Stimulated activated CD8-positive, alpha-beta memory T cell treated with anti-CD3 and anti-CD28 coated beads, Interleukin-4, amount 100 ng/mL, for 24 hours (primary cell): ENCODE measurements around the gene GNA14.
"Not testable (repeated sequence)": the region's sequence is repeated elsewhere in the genome, so short reads cannot be mapped to it uniquely, and the experiment has no call there.

ENCODE experiments used
- DNase-seq: peaks from one replicate; pipeline ENCODE4 v3.0.0-alpha.2; 2020; ENCODE audit warnings: low read depth

GNA14 gene

GRCh38 chr9:77449240-77450084 is 198.7 kb downstream of the GNA14 start:
- DNase-seq: no peak

GRCh38 chr9:77447646-77448045 is 200.5 kb downstream of the GNA14 start:
- no peak for DNase-seq

- no peak for DNase-seq
Observed at GRCh38 chr9:77442436-77442835, 205.7 kb downstream of the GNA14 start.

DNA sequence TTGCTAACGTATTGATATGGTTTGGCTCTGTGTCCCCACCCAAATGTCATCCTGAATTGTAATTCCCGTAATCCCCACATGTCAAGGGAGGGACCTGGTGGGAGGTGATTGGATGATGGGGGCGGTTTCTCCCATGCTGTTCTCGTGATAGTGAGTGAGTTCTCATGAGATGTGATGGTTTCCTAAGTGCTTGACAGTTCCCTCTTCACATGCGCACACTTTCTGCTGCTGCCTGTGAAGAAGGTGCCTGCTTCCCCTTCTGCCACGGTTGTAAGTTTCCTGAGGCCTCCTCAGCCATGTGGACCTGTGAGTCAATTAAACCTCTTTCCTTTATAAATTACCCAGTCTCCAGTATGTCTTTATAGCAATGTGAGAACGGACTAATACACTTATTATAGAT is 207.0 kb downstream of the GNA14 start:
- DNase-seq: not testable (repeated sequence)

- DNase-seq: no peak
Observed at GRCh38 chr9:77440057-77440456, 208.1 kb downstream of the GNA14 start.

DNA sequence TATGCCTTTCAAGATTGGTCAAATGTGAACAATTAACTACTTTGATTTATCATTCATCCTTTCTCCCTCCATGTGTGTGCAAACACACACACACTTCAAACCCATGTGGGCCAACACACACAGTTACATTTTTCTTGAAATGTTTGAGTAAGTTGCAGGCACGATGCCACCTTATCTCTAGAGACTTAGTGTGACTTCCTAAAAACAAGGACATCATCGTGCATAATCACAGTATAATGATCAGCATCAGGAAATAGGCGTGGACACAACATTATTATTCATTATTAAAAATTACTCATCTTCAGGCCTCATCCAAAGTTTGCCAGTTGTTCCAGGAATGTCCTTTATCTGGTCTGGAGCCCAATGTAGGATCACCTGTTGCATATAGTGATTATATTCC is 209.5 kb downstream of the GNA14 start:
- no peak for DNase-seq

DNA sequence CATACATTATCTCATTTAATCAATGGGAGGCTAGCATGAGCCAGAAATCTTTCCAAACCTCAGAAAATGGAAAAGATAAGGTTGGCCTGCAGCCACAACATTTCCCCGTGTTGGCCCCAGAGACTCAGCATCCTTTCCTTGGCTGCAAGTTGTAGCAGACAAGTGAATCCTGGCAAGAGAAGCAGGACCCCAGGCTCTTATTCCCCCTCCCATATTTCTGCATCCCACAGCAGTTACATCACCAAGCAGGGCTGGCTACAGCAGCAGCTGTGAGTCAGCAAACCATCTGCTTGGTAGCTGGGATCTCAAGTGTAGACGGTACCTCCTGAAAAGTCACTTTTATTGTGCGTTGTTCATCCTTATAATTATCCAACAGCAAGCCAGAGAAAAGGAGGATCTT is 212.4 kb downstream of the GNA14 start:
- no peak for DNase-seq

DNA sequence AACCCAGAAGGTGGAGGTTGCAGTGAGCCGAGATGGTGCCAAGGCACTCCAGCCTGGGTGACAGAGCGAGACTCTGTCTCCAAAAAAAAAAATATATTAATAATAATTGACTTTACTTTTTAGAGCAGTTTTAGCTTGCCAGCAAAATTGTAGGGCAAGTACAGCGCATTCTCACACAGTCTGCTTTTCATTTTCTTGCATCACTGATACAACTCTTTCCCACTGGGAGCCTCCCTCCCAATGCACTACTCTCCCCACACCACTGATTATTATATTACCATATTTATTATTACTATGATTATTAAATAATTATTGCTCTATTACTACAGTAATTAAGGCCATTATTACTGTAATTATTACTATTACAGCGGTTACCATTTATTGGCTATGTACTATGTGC is 212.8 kb downstream of the GNA14 start:
- DNase-seq: no peak

DNA sequence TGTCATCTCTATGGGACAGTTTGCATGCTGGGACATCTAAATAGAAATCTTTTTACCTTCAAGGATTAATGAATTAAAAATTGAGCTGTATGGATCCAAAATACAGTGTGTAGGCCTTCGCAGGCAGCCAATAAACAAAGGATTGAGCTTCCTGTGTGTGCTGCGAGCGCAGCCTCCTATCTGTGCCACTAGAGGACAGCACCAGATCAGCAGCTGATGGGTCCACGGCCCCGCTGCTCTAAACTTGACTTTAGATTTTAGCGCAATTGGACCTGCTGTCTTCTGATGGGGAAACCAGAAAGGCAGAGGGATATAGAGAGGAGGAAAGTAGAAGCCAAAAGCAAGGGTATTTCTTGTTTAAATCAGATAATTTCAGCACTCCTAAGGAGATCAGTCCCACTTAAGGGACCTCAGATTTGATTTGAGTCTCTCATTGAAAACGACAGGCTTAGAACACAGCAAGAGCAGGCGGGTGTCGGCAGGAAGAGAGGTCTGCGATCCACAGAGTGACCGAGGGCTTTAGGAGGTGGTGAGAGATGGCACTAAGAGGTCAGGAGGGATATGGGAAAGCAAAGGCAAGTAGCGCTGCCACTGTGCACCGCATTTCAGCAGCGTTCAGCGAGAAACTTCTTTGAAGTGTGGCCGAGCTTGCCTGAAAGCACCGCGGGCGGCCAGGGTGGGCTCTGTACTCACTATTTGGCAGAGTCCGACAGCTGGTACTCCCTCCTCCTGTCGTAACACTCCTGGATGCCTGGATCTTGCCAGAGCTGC is 214.3 kb downstream of the GNA14 start:
- no peak for DNase-seq

DNA sequence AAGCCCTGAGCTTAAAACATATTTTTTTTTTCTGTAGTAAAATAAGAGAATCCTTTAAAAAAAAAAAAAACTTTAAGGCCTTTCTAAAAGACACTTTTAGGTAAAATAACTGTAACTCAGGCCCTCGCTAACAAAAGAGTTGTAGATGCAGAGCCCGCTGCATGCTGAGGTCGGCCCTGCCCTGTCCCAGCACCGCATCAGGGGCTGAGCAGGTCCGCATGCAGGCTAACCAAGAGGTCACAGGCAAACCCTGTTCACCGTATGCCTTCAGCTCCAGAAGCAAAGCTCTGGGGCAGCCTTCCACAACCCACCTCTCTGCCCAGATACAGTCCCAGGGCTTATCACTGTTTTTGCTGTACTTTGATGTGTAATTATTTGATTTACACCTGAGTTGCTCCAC is 216.1 kb downstream of the GNA14 start:
- no peak for DNase-seq

- no peak for DNase-seq
Observed at GRCh38 chr9:77429928-77430327, 218.2 kb downstream of the GNA14 start.

- DNase-seq: no peak
Observed at GRCh38 chr9:77427256-77427927, 220.7 kb downstream of the GNA14 start.

DNA sequence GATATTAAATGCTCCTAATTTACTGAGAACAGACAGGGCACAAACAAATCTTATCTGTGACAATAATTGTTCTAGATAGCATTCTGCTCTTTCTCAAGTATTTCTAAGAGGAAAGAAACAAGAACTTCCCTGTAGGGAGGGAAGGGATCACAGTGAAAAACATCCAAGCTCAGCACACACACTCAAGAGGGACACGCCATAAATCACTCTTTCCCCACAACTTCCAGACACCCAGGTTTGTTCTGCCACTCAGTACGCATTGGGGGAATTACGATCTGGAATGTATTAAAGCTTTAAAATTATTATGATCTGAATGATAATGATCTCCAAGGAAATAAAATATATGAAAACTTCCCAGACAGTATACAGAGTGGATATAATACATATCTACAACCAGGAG is 221.4 kb downstream of the GNA14 start:
- no peak for DNase-seq

DNA sequence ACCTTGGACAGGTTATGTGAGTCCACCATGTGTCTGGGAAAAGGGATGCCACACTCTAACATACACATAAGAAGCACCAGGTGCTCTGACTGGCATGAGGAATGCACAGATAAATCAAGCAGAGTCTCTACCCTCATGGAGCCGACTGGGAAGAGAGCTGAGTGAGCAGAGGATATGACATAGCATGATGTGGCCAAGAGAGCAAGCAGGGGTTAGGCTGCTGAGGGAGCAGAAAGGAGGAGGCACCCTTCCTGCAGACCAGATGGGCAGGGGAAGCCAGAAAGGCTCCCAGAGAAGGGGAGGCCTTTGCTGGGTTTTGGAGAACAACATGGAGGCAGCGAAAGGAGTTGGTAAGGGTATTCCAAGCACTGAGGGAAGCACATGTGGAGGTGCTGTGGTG is 223.1 kb downstream of the GNA14 start:
- no peak for DNase-seq

DNA sequence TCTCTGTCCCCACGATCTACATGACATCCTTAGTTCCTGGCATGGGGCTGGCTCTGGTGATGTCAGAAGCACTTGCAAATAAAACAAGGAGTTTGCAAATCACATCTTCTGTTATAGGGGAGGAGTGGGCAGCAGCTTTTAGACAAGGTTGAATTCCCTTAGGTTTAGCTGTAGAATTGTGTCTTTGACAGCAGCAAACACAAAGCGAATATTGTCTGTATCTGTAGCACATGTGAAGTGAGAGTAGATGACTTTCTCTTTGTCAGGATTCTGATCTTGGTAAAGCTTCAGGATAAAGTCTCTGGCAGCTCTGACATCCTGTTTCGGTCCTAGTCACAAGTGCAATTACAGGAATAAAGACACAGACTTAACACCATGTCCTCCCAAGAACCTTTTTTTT is 224.3 kb downstream of the GNA14 start:
- no peak for DNase-seq

- DNase-seq: no peak
Observed at GRCh38 chr9:77422969-77423368, 225.2 kb downstream of the GNA14 start.

DNA sequence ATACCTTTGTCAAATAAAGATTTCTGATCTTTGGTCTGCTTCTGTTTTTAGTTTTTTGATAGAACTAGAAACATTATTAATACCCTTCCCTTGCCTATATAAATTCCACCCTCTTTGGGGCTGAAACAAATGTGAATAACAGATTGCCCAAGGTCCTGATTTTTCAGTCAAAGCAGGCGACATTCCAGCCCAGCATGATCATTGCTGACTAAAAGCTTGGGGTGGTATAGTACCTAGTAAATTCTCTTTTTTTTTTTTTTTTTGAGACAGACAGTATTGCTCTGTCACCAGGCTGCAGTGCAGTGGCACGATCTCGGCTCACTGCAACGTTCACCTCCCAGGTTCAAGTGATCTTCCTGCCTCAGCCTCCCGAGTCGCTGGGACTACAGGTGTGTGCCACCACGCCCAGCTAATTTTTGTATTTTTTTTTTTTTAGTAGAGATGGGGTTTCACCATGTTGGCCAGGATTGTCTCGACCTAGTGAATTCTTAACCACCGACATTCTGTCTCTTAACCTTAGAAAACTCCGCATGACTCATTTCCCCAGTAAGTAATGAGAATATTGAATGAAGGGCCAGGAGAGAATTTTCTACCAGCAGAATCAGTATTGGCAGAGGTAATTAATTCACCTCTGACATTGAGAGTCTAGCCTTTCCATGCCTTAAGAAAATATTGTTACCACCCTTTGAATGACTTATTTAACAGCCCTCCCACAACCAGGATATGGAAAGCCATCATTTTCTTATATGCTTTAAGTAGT is 226.4 kb downstream of the GNA14 start:
- DNase-seq: no peak

DNA sequence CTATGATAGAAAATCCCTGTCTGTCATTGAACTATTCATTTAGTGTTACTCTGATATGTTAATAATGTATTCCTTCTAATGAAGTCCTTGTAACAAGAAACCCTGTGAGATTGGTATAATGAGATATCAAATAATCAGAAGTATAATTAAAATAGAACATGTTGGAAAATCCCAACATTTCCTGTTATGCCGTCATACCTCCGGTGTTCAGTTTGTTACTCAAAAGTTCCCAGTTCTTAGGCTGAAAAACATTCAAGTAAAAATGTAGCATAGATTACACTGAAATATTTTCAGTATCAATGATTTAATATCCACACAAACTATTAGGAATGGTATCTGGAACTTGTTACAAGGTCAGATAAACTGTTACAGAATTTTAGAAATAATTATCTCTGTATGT is 227.5 kb downstream of the GNA14 start:
- no peak for DNase-seq

- no peak for DNase-seq
Observed at GRCh38 chr9:77418226-77418625, 229.9 kb downstream of the GNA14 start.

GRCh38 chr9:77417566-77417965 is 230.6 kb downstream of the GNA14 start:
- DNase-seq: no peak

DNA sequence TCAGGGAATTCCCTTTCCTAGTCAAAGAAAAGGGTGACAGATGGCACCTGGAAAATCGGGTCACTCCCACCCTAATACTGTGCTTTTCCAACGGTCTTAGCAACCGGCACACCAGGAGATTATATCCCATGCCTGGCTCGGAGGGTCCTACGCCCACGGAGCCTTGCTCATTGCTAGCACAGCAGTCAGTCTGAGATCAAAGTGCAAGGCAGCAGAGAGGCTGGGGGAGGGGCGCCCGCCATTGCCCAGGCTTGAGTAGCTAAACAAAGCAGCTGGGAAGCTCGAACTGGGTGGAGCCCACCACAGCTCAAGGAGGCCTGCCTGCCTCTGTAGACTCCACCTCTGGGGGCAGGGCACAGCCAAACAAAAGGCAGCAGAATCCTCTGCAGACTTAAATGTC is 239.6 kb downstream of the GNA14 start:
- DNase-seq: not testable (repeated sequence)

DNA sequence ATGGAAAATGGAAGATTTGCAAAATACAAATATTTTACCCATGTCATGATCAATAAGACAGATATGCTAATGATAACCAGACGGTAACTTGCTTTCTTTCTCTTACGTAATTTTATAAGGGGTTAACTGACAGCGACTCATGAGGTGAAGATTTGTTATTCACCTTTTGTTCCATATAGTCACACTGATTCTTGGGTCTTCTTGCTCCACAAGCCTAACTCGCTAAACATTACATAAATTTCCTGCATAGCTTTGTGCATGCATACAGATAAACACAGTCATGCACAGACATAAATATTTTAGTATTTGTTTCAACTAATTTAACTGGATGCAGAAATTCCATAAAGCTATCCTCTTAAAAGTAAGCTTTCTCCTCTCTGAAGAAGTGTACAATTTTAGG is 244.9 kb downstream of the GNA14 start:
- no peak for DNase-seq
